GM13976 (cell line): ENCODE results near the gene ANKRD50.

Experiments used
- DNase-seq: peaks from one replicate; pipeline ENCODE4 v3.0.0; 2012; ENCODE audit warnings: low spot score
- in situ Hi-C: fragments of 300-500 bp; cut with MboI; formaldehyde crosslinking; loops from one replicate; pipeline ENCODE4 v1.12.0; 2022; ENCODE audit warnings: low sequenced_read_pairs, mixed read lengths, inconsistent platforms; ENCODE audit not compliant: unreplicated experiment
- TF ChIP-seq, protein P1 (sequence below): IDR thresholded peaks from 2 replicates; pipeline ENCODE4 v1.5.1; 2012; ENCODE audit warnings: borderline replicate concordance, mild to moderate bottlenecking; ENCODE audit not compliant: insufficient read depth; ENCODE audit errors: extremely low read depth, missing control alignments, control extremely low read depth

ANKRD50 gene

DNA sequence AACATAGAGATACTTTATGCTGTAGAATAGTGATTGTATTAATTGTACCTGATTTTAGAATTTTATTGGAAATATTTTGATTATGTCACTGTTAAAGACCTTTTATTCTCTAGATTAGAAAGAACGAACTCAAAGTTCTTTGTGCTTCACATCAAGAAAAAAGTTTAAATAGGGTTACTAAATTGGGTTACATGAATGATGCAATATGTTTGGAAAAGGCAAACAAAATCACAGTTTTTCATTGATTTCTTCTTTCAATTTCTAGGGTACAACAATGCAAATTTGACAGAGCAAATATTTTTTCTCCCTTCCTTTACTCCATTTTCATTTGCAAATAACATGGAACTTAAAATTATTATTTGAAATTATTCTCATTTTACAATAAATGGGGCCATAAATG is 24.0 kb upstream of the ANKRD50 start:
- DNase-seq: no peak
- TF ChIP-seq, protein P1, sequence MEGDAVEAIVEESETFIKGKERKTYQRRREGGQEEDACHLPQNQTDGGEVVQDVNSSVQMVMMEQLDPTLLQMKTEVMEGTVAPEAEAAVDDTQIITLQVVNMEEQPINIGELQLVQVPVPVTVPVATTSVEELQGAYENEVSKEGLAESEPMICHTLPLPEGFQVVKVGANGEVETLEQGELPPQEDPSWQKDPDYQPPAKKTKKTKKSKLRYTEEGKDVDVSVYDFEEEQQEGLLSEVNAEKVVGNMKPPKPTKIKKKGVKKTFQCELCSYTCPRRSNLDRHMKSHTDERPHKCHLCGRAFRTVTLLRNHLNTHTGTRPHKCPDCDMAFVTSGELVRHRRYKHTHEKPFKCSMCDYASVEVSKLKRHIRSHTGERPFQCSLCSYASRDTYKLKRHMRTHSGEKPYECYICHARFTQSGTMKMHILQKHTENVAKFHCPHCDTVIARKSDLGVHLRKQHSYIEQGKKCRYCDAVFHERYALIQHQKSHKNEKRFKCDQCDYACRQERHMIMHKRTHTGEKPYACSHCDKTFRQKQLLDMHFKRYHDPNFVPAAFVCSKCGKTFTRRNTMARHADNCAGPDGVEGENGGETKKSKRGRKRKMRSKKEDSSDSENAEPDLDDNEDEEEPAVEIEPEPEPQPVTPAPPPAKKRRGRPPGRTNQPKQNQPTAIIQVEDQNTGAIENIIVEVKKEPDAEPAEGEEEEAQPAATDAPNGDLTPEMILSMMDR: no peak
- in situ Hi-C loops: no loop called here

DNA sequence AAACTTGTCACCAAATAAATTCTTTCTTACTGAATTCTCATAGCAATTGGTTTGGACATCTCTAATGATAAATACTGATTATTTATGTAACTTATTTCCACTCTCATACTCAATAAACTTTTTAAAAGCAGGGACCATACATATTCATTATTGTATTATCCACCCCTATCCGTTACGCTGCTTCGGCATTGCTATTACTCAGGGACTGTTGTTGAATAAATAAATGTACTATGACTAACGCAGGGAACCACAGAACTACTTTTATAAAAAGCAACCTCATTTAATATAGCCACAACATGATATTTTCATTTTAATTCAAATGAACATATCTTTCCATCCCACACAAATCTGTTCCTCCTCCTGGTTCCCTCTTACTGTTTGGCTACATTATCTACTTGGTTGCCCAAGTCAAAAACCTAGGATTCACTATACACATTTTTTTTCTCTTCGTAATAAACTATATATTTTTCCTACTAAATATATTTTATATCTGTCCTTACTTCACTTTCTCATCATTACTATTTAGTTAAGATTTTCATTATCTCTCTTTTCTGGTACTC is 14.9 kb upstream of the ANKRD50 start:
- in situ Hi-C loops: no loop called here
- TF ChIP-seq, protein P1: no peak
- no peak for DNase-seq

DNA sequence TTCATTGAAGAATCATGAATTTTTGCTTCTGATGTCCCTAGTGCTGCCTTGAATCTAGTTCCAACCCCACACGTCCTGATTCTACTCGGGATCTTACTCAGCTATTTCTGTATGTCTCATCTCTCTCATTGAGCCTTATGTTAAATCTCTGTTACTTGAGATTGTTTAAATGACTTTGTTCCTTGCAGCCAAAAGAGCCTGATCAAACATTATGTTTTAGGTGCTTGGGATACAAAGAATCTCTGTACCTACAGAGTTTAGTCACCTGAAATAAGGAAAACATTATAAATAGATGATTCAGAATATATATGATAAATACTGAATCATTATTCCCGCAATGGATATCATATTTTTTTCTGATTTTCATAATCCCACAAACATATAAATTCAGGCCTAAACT is 13.7 kb upstream of the ANKRD50 start:
- in situ Hi-C loops: no loop called here
- TF ChIP-seq, protein P1: no peak
- no peak for DNase-seq

DNA sequence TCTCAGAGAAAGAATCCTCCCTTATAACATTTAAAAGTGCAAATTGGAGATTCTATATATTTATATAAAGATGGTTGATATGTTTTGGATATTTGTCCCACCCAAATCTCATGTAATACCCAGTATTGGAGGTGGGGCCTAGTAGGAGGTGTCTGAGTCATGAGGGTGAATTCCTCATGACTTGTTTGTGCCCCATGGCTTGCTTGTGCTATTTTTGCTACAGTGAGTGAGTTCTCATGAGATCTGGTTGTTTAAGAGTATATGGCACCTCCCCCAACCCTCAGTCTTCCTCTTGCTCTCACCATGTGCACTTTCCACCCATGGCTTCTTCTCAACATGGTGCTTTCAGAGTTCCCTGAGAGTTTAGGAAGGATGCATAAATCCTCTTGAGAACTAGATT is 9.5 kb upstream of the ANKRD50 start:
- in situ Hi-C loops: no loop called here
- no peak for DNase-seq
- TF ChIP-seq, protein P1: no peak

DNA sequence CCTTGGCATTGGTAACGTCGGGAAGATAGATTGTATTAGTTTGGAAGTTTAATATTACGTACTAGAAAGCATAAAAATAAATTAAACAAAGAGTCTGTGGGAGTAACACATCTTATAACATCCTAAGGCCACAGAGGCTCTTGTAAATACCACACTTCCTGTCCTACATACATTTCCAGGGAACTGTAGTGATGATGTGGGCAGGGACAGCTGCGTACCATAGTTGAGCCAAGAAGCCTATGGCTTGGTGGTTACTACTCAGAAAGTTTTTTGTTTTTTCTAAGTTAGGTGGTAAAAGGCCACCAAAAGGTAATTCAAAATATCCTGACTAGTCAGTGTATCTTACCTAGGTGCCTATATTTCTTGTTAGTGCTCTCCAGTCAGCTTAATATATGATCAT is 4.6 kb upstream of the ANKRD50 start:
- TF ChIP-seq, protein P1: no peak
- no peak for DNase-seq
- in situ Hi-C loops: no loop called here

DNA sequence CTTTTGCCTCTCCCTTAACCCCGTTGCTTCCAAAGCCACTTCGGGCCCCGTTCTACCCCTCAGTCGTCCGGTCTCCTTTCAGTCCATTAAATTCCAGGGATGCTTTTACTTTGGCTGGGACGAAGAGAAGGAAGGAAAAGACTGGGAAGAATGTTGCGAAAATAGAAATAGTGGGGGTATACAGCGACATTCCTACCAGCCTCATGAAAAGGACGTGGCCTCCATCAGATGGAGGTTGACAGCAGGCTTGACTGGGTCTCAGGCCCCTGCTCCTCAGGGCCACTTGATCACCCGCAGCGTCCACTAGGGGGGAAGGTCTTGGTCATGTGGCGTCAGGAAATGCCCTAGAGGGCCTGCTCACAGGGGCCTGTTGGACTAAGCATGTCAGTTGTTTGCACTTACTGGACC is 657 bp upstream of the ANKRD50 start:
- in situ Hi-C loops: no loop called here
- TF ChIP-seq, protein P1: no peak
- peak; percentile 31 for DNase-seq
